ENCODE results near the gene DUSP18.
"Not testable (repeated sequence)": the region's sequence is repeated elsewhere in the genome, so short reads cannot be mapped to it uniquely, and the experiment has no call there.

Gene DUSP18

GRCh38 chr22:30667494-30668385, at the start of gene DUSP18:
DUSP18 (minus strand) TSS chr22:30667875; CDS start chr22:30664003, 3,872 bp downstream.
- peak; percentile 92 to 96 for DNase-seq

- no peak for DNase-seq
These were observed 46.4 kb upstream of the DUSP18 start for GRCh38 chr22:30714062-30714461.

- no peak for DNase-seq
These were observed 44.4 kb upstream of the DUSP18 start for GRCh38 chr22:30712094-30712493.

- peak in 1 of 2 donors; percentile 44 for DNase-seq
These were observed 42.3 kb upstream of the DUSP18 start for GRCh38 chr22:30709980-30710379.

- DNase-seq: peak in 1 of 2 donors; percentile 6
These were observed 38.3 kb upstream of the DUSP18 start for GRCh38 chr22:30705710-30706651.

GRCh38 chr22:30704978-30705377, 37.3 kb upstream of the DUSP18 start:
- DNase-seq: no peak

DNA sequence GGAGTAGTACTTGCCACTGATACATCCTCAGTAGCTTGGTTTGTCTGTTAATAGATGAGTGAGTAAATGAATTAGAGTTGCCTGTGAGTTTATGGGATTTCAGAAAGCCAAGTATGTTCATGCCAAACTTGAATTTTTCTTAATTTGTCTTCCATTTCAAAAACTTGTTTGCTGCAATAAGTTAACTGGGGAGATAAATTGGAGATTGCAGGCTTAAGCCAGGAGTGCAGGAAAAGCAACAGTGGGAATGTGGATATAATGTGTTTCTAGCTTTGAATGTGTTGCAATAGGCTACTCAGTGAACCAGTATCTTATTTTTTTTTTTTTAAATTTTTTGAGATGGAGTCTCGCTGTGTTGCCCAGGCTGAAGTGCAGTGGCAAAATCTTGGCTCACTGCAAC, 35.2 kb upstream of the DUSP18 start:
- DNase-seq: no peak

DNA sequence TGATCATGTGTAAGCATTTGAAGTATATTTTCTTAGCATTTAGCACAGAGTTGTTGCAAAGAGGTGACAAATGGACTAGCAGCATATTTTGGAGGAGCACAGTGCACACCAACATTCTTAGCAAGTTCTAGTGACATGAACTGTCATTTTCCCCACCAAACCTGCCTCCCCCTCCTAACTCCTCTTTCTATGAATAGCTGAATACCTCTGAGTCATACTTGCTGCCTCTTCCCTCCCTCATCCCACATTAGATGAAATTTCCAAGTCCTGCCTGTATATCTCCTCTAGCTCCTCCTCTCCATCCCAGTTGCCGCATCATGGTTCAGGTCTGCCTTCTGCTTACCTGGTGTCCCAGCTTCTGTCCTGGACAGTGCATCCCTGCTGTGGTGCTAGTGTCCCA, 34.2 kb upstream of the DUSP18 start:
- DNase-seq: no peak

- DNase-seq: no peak
These were observed 30.3 kb upstream of the DUSP18 start for GRCh38 chr22:30697975-30698374.

GRCh38 chr22:30695871-30696655, 28.4 kb upstream of the DUSP18 start:
- no peak for DNase-seq

- DNase-seq: no peak
These were observed 27.7 kb upstream of the DUSP18 start for GRCh38 chr22:30695351-30695851.

DNA sequence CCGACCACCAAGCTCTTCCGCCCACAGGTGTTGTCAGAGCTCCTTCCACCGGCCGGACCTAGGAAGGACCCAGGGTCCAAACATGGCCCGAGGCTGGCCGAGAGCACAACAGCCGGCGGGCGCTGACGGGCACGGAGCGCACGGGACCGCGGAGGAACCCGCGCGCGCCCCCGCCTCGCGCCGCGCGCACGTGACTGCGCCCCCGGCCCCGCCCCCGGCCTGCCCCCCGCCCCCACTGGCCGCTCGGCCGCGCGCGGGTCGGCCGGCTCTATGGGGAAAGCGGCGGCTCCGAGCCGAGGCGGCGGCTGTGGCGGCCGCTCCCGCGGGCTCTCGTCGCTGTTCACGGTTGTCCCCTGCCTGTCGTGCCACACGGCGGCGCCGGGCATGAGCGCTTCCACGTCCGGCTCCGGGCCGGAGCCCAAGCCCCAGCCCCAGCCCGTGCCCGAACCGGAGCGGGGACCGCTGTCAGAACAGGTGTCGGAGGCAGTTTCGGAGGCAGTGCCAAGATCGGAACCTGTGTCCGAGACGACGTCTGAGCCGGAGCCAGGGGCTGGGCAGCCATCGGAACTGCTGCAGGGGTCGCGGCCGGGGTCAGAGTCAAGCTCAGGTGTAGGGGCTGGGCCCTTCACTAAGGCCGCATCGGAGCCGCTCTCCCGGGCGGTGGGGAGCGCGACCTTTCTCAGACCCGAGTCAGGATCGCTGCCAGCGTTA, 27.1 kb upstream of the DUSP18 start, which contains the start of gene OSBP2:
OSBP2 (plus strand) TSS at position 235 of the 711 bp plus-strand sequence; CDS start at position 271, 36 bp downstream.
- peak; percentile 11 to 35 for DNase-seq

- peak; percentile 53 to 54 for DNase-seq
These were observed 26.5 kb upstream of the DUSP18 start for GRCh38 chr22:30694171-30694639.

- DNase-seq: no peak
These were observed 23.5 kb upstream of the DUSP18 start for GRCh38 chr22:30691204-30691603.

DNA sequence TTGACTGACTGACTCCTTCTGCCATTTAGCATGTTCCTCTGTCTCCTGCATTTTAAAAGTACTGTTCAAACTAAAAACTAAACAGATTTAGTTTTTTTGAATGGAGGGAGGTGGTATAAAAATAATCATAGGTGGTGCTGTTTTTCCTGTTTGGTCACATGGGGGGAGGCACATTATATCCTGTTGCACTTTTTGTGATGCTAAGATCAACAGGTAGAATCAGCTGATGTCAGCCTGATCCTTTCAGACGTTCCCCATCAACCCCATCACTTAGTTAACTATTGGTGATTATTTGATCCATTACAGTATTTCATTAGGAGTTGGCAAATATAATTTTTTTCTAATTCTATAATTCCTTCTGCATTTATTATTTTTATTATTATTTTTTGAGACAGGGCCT, 21.9 kb upstream of the DUSP18 start:
- DNase-seq: no peak

GRCh38 chr22:30687358-30687757, 19.7 kb upstream of the DUSP18 start:
- no peak for DNase-seq

GRCh38 chr22:30685178-30685577, 17.5 kb upstream of the DUSP18 start:
- DNase-seq: no peak

DNA sequence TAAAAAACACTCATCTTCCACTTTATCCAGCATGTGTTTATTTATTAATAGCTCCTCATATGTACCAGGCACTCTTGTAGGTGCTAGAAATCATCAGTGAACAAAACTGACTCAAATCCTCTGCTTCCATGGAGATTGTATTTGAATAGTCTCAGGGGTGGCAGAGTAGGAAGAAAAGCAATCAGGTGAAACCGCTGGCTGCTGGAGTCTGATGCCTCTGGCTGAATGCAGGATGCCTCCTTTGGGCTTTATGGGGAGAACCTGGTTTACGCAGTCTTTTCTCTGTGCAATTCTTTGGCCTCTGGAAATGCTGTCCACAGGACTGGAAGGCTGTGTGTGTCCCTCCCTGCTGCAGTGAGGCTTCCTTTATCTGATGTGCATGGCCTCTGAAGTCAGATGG, 14.2 kb upstream of the DUSP18 start:
- DNase-seq: no peak

DNA sequence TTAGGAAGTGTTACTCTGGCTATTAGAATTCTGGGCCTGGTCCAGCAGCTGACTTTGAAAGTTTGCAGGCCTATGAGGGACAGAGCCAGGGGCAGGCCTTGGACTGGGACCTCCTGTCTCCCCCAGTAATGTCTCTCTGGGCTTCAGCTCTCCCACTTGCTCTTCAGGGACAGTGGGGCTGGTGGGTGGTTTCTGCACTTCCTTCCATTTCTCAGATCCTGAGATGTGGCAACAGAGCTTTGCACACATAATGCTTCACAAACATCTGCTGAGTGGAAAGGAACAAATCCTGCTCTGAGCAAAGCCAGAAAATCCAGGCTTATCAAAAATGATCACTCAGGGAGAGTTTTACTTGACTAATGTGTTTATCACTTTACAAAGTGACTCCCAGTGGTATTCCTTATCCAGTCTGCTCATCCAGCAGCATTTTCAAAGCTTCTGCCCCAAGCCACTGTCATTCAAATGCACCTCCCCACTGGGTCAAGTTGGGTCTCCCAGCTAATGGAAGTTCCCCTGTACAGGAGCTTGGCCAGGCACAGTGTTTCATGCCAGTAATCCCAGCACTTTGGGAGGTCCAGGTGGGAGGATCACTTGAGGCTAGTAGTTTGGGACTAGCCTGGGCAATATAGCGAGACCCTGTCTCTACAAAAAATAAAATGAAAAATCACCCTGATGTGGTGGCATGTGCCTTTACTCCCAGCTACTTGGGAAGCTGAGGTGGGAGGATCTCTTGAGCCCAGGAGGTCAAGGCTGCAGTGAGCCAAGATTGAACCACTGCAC, 13.5 kb upstream of the DUSP18 start:
- DNase-seq: no peak

GRCh38 chr22:30679895-30680690, 12.4 kb upstream of the DUSP18 start:
- not testable (repeated sequence) for DNase-seq

Measured in CD4-positive, alpha-beta T cell treated with Interleukin-1 beta for 1 hour (primary cell).